Cardiac muscle cell (in vitro differentiated cells and primary cell): ENCODE measurements around the gene ITPKB. TPM values are rescaled to one million over a fixed set of nuclear protein-coding genes. Genes with fewer than 3 reads are reported as not detected.

Source experiments
- DNase-seq, 2 donors: peaks; one replicate each; pipeline versions ENCODE4 v3.0.0 to v3.0.0-alpha.2; 2010 to 2017; ENCODE audit warnings: low read depth in 1 of 2, low spot score in 1 of 2
- H3K27ac ChIP-seq: fragments of 200-600 bp; sonication (generic); 2 replicates; pipeline ENCODE4 v1.5.1; 2016
- H3K27me3 ChIP-seq: fragments of 200-600 bp; sonication (generic); 2 replicates; pipeline ENCODE4 v1.6.0; 2016; ENCODE audit warnings: control low read depth
- H3K36me3 ChIP-seq: fragments of 200-600 bp; sonication (generic); 2 replicates; pipeline ENCODE4 v1.5.1; 2016; ENCODE audit warnings: control low read depth
- H3K4me1 ChIP-seq: fragments of 200-600 bp; sonication (generic); 2 replicates; pipeline ENCODE4 v1.8.1; 2017; ENCODE audit warnings: low read depth, mild to moderate bottlenecking, mixed run types
- H3K4me3 ChIP-seq: fragments of 200-600 bp; sonication (generic); 2 replicates; pipeline ENCODE4 v1.5.1; 2016; ENCODE audit warnings: mild to moderate bottlenecking
- H3K9me3 ChIP-seq: fragments of 200-600 bp; sonication (generic); 2 replicates; pipeline ENCODE4 v1.5.1; 2017; ENCODE audit warnings: low read depth, mild to moderate bottlenecking, control low read depth
- CTCF ChIP-seq: IDR thresholded peaks from 2 replicates; pipeline ENCODE4 v1.5.1; 2012; ENCODE audit warnings: low read depth, mild to moderate bottlenecking, low read length
- polyA plus RNA-seq: library from polyadenylated mRNA; unstranded; fragments of >200 nt; fragmentation: Nextera tagmentation; extraction: Ambion mirVana; gene quantifications from 2 replicates; pipeline ENCODE4 v1.2.1, GENCODE V29; 2016
- total RNA-seq: library from RNA; depleted of rRNA; stranded (reverse); fragments of >200 nt; gene quantifications from 2 replicates; pipeline ENCODE4 v1.2.3, GENCODE V29; 2016

ITPKB gene
- total and polyA plus RNA-seq, 2 experiments from 2014 or later = 3.8 to 12.0 TPM

- Histone ChIP-seq H3K27ac (no peak overlapping the region), H3K4me3 (no peak overlapping the region), H3K4me1 (no peaks in the 10 kb centered on the region), H3K27me3 (no peaks in the 10 kb centered on the region), H3K9me3 (no peaks in the 10 kb centered on the region), H3K36me3 (no peaks in the 10 kb centered on the region)
- DNase-seq = no peak
- no peak for TF ChIP-seq CTCF
These were observed 105.4 kb downstream of the ITPKB start for GRCh38 chr1:226633541-226634165.

GRCh38 chr1:226632922-226633351 is 106.1 kb downstream of the ITPKB start:
- no peak for DNase-seq
- Histone ChIP-seq H3K4me1 (no peaks in the 10 kb centered on the region), H3K4me3 (no peak overlapping the region), H3K27me3 (no peaks in the 10 kb centered on the region), H3K27ac (no peak overlapping the region), H3K9me3 (no peaks in the 10 kb centered on the region), H3K36me3 (no peaks in the 10 kb centered on the region)
- no peak for TF ChIP-seq CTCF

- Histone ChIP-seq H3K36me3 (no peaks in the 10 kb centered on the region), H3K27me3 (no peaks in the 10 kb centered on the region), H3K27ac (no peak overlapping the region), H3K4me1 (no peaks in the 10 kb centered on the region), H3K4me3 (no peak overlapping the region), H3K9me3 (no peaks in the 10 kb centered on the region)
- no peak for DNase-seq
- TF ChIP-seq CTCF = no peak
These were observed 106.8 kb downstream of the ITPKB start for GRCh38 chr1:226632169-226632879.

GRCh38 chr1:226631229-226632000 is 107.7 kb downstream of the ITPKB start:
- H3K27ac ChIP-seq = no peak overlapping the region
- H3K4me3 ChIP-seq = no peak overlapping the region
- no peaks in the 10 kb centered on the region for H3K36me3 ChIP-seq
- DNase-seq = no peak
- no peak for TF ChIP-seq CTCF
- H3K4me1 ChIP-seq = no peaks in the 10 kb centered on the region
- H3K9me3 ChIP-seq = no peaks in the 10 kb centered on the region
- H3K27me3 ChIP-seq = no peaks in the 10 kb centered on the region

GRCh38 chr1:226630592-226630991 is 108.5 kb downstream of the ITPKB start:
- H3K9me3 ChIP-seq = no peaks in the 10 kb centered on the region
- H3K36me3 ChIP-seq = no peaks in the 10 kb centered on the region
- no peak for TF ChIP-seq CTCF

More at GRCh38 chr1:226630592-226630991, 108.5 kb downstream of the ITPKB start:
- no peak overlapping the region for H3K27ac ChIP-seq
- no peaks in the 10 kb centered on the region for H3K4me1 ChIP-seq
- no peak overlapping the region for H3K4me3 ChIP-seq
- no peaks in the 10 kb centered on the region for H3K27me3 ChIP-seq
- no peak for DNase-seq
